GM12874 (cell line): ENCODE results near the gene GSTA1.
"Not testable (repeated sequence)": the region's sequence is repeated elsewhere in the genome, so short reads cannot be mapped to it uniquely, and the experiment has no call there.

Experiments
- CTCF ChIP-seq: IDR thresholded peaks from 2 replicates; pipeline ENCODE4 v1.5.1; 2011; ENCODE audit warnings: low read depth, mild to moderate bottlenecking, control low read depth, low read length, moderate library complexity; ENCODE audit not compliant: insufficient read depth

GSTA1 gene

GRCh38 chr6:52803668-52804255 lies at the start of gene GSTA1:
Gene GSTA1 (minus strand): TSS chr6:52803816. CDS start chr6:52799267, 4,549 bp downstream.
- TF ChIP-seq CTCF = not testable (repeated sequence)

GRCh38 chr6:52849137-52849536 lies 45.5 kb upstream of the GSTA1 start:
- no peak for TF ChIP-seq CTCF

- TF ChIP-seq CTCF = no peak
These were observed 42.4 kb upstream of the GSTA1 start for GRCh38 chr6:52846002-52846401.

GRCh38 chr6:52843605-52844004 lies 40.0 kb upstream of the GSTA1 start:
- no peak for TF ChIP-seq CTCF

GRCh38 chr6:52840763-52841585 lies 37.4 kb upstream of the GSTA1 start, which contains the start of gene GSTA5:
Gene GSTA5 (minus strand): TSS chr6:52840813.
- TF ChIP-seq CTCF = no peak

- peak; percentile 84 for TF ChIP-seq CTCF
These were observed 35.8 kb upstream of the GSTA1 start for GRCh38 chr6:52839124-52840055.

- no peak for TF ChIP-seq CTCF
These were observed 30.9 kb upstream of the GSTA1 start for GRCh38 chr6:52834481-52834880.
